Common myeloid progenitor, CD34-positive (primary cell): ENCODE results near the gene RBM4B.

Experiments
- CTCF ChIA-PET: fragments of 350-600 bp; sonication (Branson Sonifier 250); formaldehyde crosslinking; loops from one replicate; lab custom pipeline; 2021; ENCODE audit warnings: antibody characterized with exemption; lab: Charles Lee
- POLR2A ChIA-PET: fragments of 350-600 bp; sonication (Branson Sonifier 250); formaldehyde crosslinking; loops from one replicate; lab custom pipeline; 2021; ENCODE audit warnings: antibody characterized with exemption; lab: Charles Lee
- DNase-seq, 3 donors: peaks; one replicate each; pipeline versions ENCODE4 v3.0.0 to v3.0.0-alpha.2; 2013
- H3K27ac ChIP-seq, 2 experiments: 1 replicate in 1 of 2; 2 replicates in 1 of 2; pipeline ENCODE4 v1.7.0; 2013; ENCODE audit warnings: inconsistent platforms in 2 of 2, low read length in 2 of 2, mild to moderate bottlenecking in 2 of 2, low read depth in 1 of 2, moderate library complexity in 1 of 2; ENCODE audit not compliant: severe bottlenecking in 2 of 2, insufficient read depth in 1 of 2, poor library complexity in 1 of 2
- H3K27me3 ChIP-seq, 5 experiments: replicated peaks in 2 of 5; 1 replicate in 3 of 5; 2 replicates in 2 of 5; pipeline versions ENCODE4 v1.6.1 to v1.7.0; 2013; ENCODE audit warnings: low read length in 4 of 5, mild to moderate bottlenecking in 2 of 5, moderate library complexity in 2 of 5, inconsistent platforms in 1 of 5; ENCODE audit not compliant: insufficient read depth in 5 of 5, control insufficient read depth in 4 of 5
- H3K36me3 ChIP-seq, 4 experiments: 1 replicate in 2 of 4; 2 replicates in 2 of 4; pipeline versions ENCODE4 v1.6.1 to v1.7.0; 2013; ENCODE audit warnings: low read length in 3 of 4, control low read depth in 1 of 4, mild to moderate bottlenecking in 1 of 4; ENCODE audit not compliant: control insufficient read depth in 4 of 4, insufficient read depth in 4 of 4
- H3K4me1 ChIP-seq, 4 experiments: 1 replicate in 3 of 4; 2 replicates in 1 of 4; pipeline versions ENCODE4 v1.6.1 to v1.7.1; 2013; ENCODE audit warnings: low read length in 3 of 4, mild to moderate bottlenecking in 3 of 4, control low read depth in 1 of 4, inconsistent platforms in 1 of 4, moderate library complexity in 1 of 4; ENCODE audit not compliant: control insufficient read depth in 4 of 4, insufficient read depth in 4 of 4; ENCODE audit errors: control extremely low read depth in 1 of 4
- H3K4me3 ChIP-seq, 7 experiments: 1 replicate in 4 of 7; 2 replicates in 3 of 7; pipeline versions ENCODE4 v1.5.1 to v1.7.0; 2013; ENCODE audit warnings: mild to moderate bottlenecking in 7 of 7, low read length in 6 of 7, moderate library complexity in 6 of 7, inconsistent platforms in 2 of 7, low read depth in 2 of 7, control low read depth in 1 of 7; ENCODE audit not compliant: insufficient read depth in 4 of 7, control insufficient read depth in 1 of 7; ENCODE audit errors: extremely low read depth in 1 of 7
- H3K9me3 ChIP-seq, 5 experiments: 1 replicate in 4 of 5; 2 replicates in 1 of 5; pipeline versions ENCODE4 v1.6.1 to v1.7.1; 2013; ENCODE audit warnings: low read length in 4 of 5, mild to moderate bottlenecking in 2 of 5, inconsistent platforms in 1 of 5, low read depth in 1 of 5, moderate library complexity in 1 of 5; ENCODE audit not compliant: control insufficient read depth in 4 of 5, insufficient read depth in 2 of 5; ENCODE audit errors: control extremely low read depth in 1 of 5
- WGBS: methylation state at CpG from one replicate; pipeline ENCODE4 v1.1.5; 2013; ENCODE audit not compliant: insufficient coverage; 5-methylcytosine and 5-hydroxymethylcytosine counted together

RBM4B gene

GRCh38 chr11:66707486-66707885 is 29.8 kb upstream of the RBM4B start:
- H3K27ac ChIP-seq: no peak overlapping the region
- H3K4me3 ChIP-seq: no peak overlapping the region
- no peaks in the 10 kb centered on the region for H3K27me3 ChIP-seq
- H3K9me3 ChIP-seq: no peaks in the 10 kb centered on the region
- 97% methylated on average over 25 of the region's 26 CpGs for WGBS
- ChIA-PET CTCF (interaction anchor here (1.7 kb wide), 1 partner anchor 11 kb away, joined by 5 read pairs; no protein-coding TSS in a partner anchor), POLR2A (no interaction called here)
- no peaks in the 10 kb centered on the region for H3K36me3 ChIP-seq
- DNase-seq: no peak
- no peaks in the 10 kb centered on the region for H3K4me1 ChIP-seq

GRCh38 chr11:66706989-66707388 is 29.3 kb upstream of the RBM4B start:
- Histone ChIP-seq H3K4me3 (no peak overlapping the region), H3K27ac (no peak overlapping the region), H3K27me3 (no peaks in the 10 kb centered on the region), H3K4me1 (peaks cover 0 to 3% (median under 1%) of the 10 kb centered on the region in 4 experiments), H3K36me3 (no peaks in the 10 kb centered on the region), H3K9me3 (no peaks in the 10 kb centered on the region)
- ChIA-PET CTCF (interaction anchor here (1.7 kb wide), 1 partner anchor 11 kb away, joined by 5 read pairs; no protein-coding TSS in a partner anchor), POLR2A (no interaction called here)
- WGBS: 95% methylated on average over 8 of the region's 9 CpGs
- no peak for DNase-seq

GRCh38 chr11:66705587-66706335 is 28.1 kb upstream of the RBM4B start:
- Histone ChIP-seq H3K4me3 (no peak overlapping the region), H3K4me1 (peaks cover 0 to 15% (median 11%) of the 10 kb centered on the region in 4 experiments), H3K36me3 (no peaks in the 10 kb centered on the region), H3K27ac (no peak overlapping the region), H3K27me3 (no peaks in the 10 kb centered on the region), H3K9me3 (no peaks in the 10 kb centered on the region)
- POLR2A ChIA-PET: no interaction called here
- CTCF ChIA-PET: interaction anchor here (0.7 to 1.7 kb wide), 3 partner anchors 10 to 72 kb away, joined by 3 to 5 read pairs (median 5); no protein-coding TSS in a partner anchor
- DNase-seq: no peak
- 97% methylated on average over 26 of the region's 26 CpGs for WGBS

- no peak overlapping the region for H3K27ac ChIP-seq
- no peaks in the 10 kb centered on the region for H3K36me3 ChIP-seq
- 98% methylated on average over 46 of the region's 46 CpGs for WGBS
- DNase-seq: no peak
- peaks cover 0 to 19% (median 13%) of the 10 kb centered on the region in 4 experiments for H3K4me1 ChIP-seq
- ChIA-PET CTCF (interaction anchor here (1.3 to 1.5 kb wide), 2 partner anchors 10 to 12 kb away, joined by 4 to 5 read pairs; no protein-coding TSS in a partner anchor), POLR2A (no interaction called here)
- H3K27me3 ChIP-seq: no peaks in the 10 kb centered on the region
- peaks cover 0 to 2% (median 0%) of the 10 kb centered on the region in 5 experiments for H3K9me3 ChIP-seq
- H3K4me3 ChIP-seq: no peak overlapping the region
These were observed 27.1 kb upstream of the RBM4B start for GRCh38 chr11:66704659-66705360.

GRCh38 chr11:66701432-66702240 is 23.9 kb upstream of the RBM4B start:
- CTCF ChIA-PET: interaction anchor here (1.1 to 15.6 kb wide), 3 partner anchors 13 to 180 kb away, joined by 4 to 152 read pairs (median 4); no protein-coding TSS in a partner anchor
- peak; percentile 67 to 87 (median 83) for DNase-seq

GRCh38 chr11:66700742-66701141 is 23.1 kb upstream of the RBM4B start:
- no peak for DNase-seq
- no peaks in the 10 kb centered on the region for H3K36me3 ChIP-seq
- ChIA-PET CTCF (interaction anchor here (1.9 to 15.6 kb wide), 2 partner anchors 13 to 137 kb away, joined by 4 to 152 read pairs; no protein-coding TSS in a partner anchor), POLR2A (no interaction called here)
- peaks cover 0 to 6% (median 0%) of the 10 kb centered on the region in 5 experiments for H3K9me3 ChIP-seq
- 99% methylated on average over 12 of the region's 27 CpGs for WGBS
- H3K4me3 ChIP-seq: peak overlapping the region in 1 of 7 experiments; percentile 48
- no peaks in the 10 kb centered on the region for H3K27me3 ChIP-seq
- peaks cover 0 to 19% (median 13%) of the 10 kb centered on the region in 4 experiments for H3K4me1 ChIP-seq
- peak overlapping the region in 1 of 2 experiments; percentile 56 for H3K27ac ChIP-seq

More at GRCh38 chr11:66701432-66702240, 23.9 kb upstream of the RBM4B start:
- H3K4me1 ChIP-seq: peaks cover 0 to 19% (median 13%) of the 10 kb centered on the region in 4 experiments
- POLR2A ChIA-PET: no interaction called here
- no peaks in the 10 kb centered on the region for H3K36me3 ChIP-seq
- peaks cover 0 to 6% (median 0%) of the 10 kb centered on the region in 5 experiments for H3K9me3 ChIP-seq
- H3K27ac ChIP-seq: peak overlapping the region; percentile 19 to 56
- H3K4me3 ChIP-seq: peak overlapping the region in 2 of 7 experiments; percentile 28 to 48
- 91% methylated on average over 8 of the region's 10 CpGs for WGBS
- no peaks in the 10 kb centered on the region for H3K27me3 ChIP-seq
